Measurements from ENCODE around the gene ACACA. TPM values are rescaled to one million over a fixed set of nuclear protein-coding genes. Genes with fewer than 3 reads are reported as not detected.
A peak's percentile ranks its signal among the peaks of the same experiment; 100 is the strongest.
"Not testable (repeated sequence)": the region's sequence is repeated elsewhere in the genome, so short reads cannot be mapped to it uniquely, and the experiment has no call there.

Gene ACACA
- 10 to 100 TPM; 41.3 to 51.1 TPM for total RNA-seq
- polyA plus RNA-seq = 7.5 TPM

- Histone ChIP-seq H3K9me3 (ENCODE audit: low read length) (no peaks in the 10 kb centered on the region), H3K27me3 (ENCODE audit: insufficient read depth, low read length, poor library complexity, severe bottlenecking) (no peaks in the 10 kb centered on the region), H3K36me3 (ENCODE audit: insufficient read depth, low read length) (peaks cover 5% of the 10 kb centered on the region), H3K4me1 (ENCODE audit: insufficient read depth, low read length) (peaks cover 16% of the 10 kb centered on the region), H3K27ac (ENCODE audit: low read depth, low read length) (peak within 1 kb of the TSS; percentile 76), H3K4me3 (ENCODE audit: low read length) (peak within 1 kb of the TSS; percentile 96)
- Mint-ChIP-seq H3K27ac (peak within 1 kb of the TSS; percentile 87 to 98 (median 96)), H3K4me1 (peaks cover 36 to 63% (median 51%) of the 10 kb centered on the region in 3 donors), H3K36me3 (peaks cover 0 to 23% (median 4%) of the 10 kb centered on the region in 3 donors), H3K9me3 (no peaks in the 10 kb centered on the region), H3K4me3 (peak within 1 kb of the TSS; percentile 95 to 100 (median 96)), H3K27me3 (no peaks in the 10 kb centered on the region)
- ChIA-PET POLR2A (interaction anchor here (0.5 to 1.7 kb wide), 3 partner anchors 34 to 203 kb away, joined by 3 to 8 read pairs (median 6); partner anchors contain the start of genes DUSP14 and SYNRG), CTCF (interaction anchor here (1.3 kb wide), 1 partner anchor 203 kb away, joined by 4 read pairs; the partner anchor contains the start of gene SYNRG)
- DNase-seq = peak; percentile 68 to 81 (median 73)
Observed at GRCh38 chr17:37406635-37407461, at the start of gene ACACA, which contains the start of gene TADA2A. TSS of gene ACACA (minus strand) at chr17:37406836. CDS start at chr17:37406299, 537 bp downstream. TSS of gene TADA2A (plus strand) at chr17:37406886. CDS start at chr17:37411366, 4,480 bp downstream.

DNA sequence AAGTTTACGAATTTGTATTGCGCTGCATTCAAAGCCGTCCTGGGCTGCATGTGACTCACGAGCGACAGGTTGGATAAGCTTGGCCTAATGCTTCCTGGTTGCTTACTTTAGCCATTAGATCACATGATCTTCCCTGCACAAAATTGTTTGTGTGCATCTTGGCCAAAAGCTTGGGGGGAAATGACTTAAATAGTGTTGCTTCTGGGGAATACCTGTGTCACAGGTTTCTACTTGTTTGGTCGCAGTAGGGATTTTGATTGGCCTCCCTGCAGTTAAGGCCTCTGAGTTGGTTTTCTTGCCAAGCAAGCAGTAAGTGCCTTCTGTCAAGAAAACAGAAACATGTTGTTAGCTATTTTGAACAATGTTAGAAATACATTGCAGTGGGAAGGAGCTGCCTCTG, 43.5 kb upstream of the ACACA start:
- Histone ChIP-seq H3K4me1 (ENCODE audit: insufficient read depth, low read length) (no peaks in the 10 kb centered on the region), H3K27me3 (ENCODE audit: insufficient read depth, low read length, poor library complexity, severe bottlenecking) (no peaks in the 10 kb centered on the region), H3K4me3 (ENCODE audit: low read length) (no peak overlapping the region), H3K36me3 (ENCODE audit: insufficient read depth, low read length) (peaks cover 6% of the 10 kb centered on the region), H3K9me3 (ENCODE audit: low read length) (no peaks in the 10 kb centered on the region), H3K27ac (ENCODE audit: low read depth, low read length) (no peak overlapping the region)
- Mint-ChIP-seq H3K4me3 (no peak overlapping the region), H3K36me3 (peaks cover 0 to 61% (median 18%) of the 10 kb centered on the region in 3 donors), H3K9me3 (no peaks in the 10 kb centered on the region), H3K4me1 (no peaks in the 10 kb centered on the region), H3K27me3 (no peaks in the 10 kb centered on the region), H3K27ac (no peak overlapping the region)
- DNase-seq = no peak
- POLR2A ChIA-PET = no interaction called here
- CTCF ChIA-PET = no interaction called here

- Histone ChIP-seq H3K27me3 (ENCODE audit: insufficient read depth, low read length, poor library complexity, severe bottlenecking) (no peaks in the 10 kb centered on the region), H3K4me1 (ENCODE audit: insufficient read depth, low read length) (no peaks in the 10 kb centered on the region), H3K27ac (ENCODE audit: low read depth, low read length) (no peak overlapping the region), H3K9me3 (ENCODE audit: low read length) (no peaks in the 10 kb centered on the region), H3K36me3 (ENCODE audit: insufficient read depth, low read length) (peaks cover 19% of the 10 kb centered on the region), H3K4me3 (ENCODE audit: low read length) (no peak overlapping the region)
- DNase-seq = no peak
- H3K27me3 Mint-ChIP-seq = no peaks in the 10 kb centered on the region
- no peaks in the 10 kb centered on the region for H3K9me3 Mint-ChIP-seq
- CTCF ChIA-PET = no interaction called here
- H3K27ac Mint-ChIP-seq = peak overlapping the region in 2 of 8 donors; percentile 46 to 54
- H3K4me1 Mint-ChIP-seq = no peaks in the 10 kb centered on the region
- H3K4me3 Mint-ChIP-seq = no peak overlapping the region
- peaks cover 0 to 70% (median 14%) of the 10 kb centered on the region in 3 donors for H3K36me3 Mint-ChIP-seq
- POLR2A ChIA-PET = interaction anchor here (0.6 kb wide), 1 partner anchor 57 kb away, joined by 3 read pairs; no protein-coding TSS in a partner anchor
Observed at GRCh38 chr17:37447641-37448040, 41.0 kb upstream of the ACACA start.

- H3K36me3 Mint-ChIP-seq = peaks cover 0 to 80% (median 15%) of the 10 kb centered on the region in 3 donors
- H3K9me3 Mint-ChIP-seq = no peaks in the 10 kb centered on the region
- H3K27me3 Mint-ChIP-seq = no peaks in the 10 kb centered on the region
- Histone ChIP-seq H3K9me3 (ENCODE audit: low read length) (no peaks in the 10 kb centered on the region), H3K4me3 (ENCODE audit: low read length) (no peak overlapping the region), H3K36me3 (ENCODE audit: insufficient read depth, low read length) (peaks cover 28% of the 10 kb centered on the region), H3K4me1 (ENCODE audit: insufficient read depth, low read length) (no peaks in the 10 kb centered on the region), H3K27me3 (ENCODE audit: insufficient read depth, low read length, poor library complexity, severe bottlenecking) (no peaks in the 10 kb centered on the region), H3K27ac (ENCODE audit: low read depth, low read length) (no peak overlapping the region)
- no peak for DNase-seq
- H3K27ac Mint-ChIP-seq = no peak overlapping the region
- CTCF ChIA-PET = no interaction called here
- H3K4me3 Mint-ChIP-seq = no peak overlapping the region
- POLR2A ChIA-PET = interaction anchor here (0.7 kb wide), 1 partner anchor 8 kb away, joined by 3 read pairs; no protein-coding TSS in a partner anchor
- H3K4me1 Mint-ChIP-seq = no peaks in the 10 kb centered on the region
Observed at GRCh38 chr17:37446027-37446426, 39.4 kb upstream of the ACACA start.

DNA sequence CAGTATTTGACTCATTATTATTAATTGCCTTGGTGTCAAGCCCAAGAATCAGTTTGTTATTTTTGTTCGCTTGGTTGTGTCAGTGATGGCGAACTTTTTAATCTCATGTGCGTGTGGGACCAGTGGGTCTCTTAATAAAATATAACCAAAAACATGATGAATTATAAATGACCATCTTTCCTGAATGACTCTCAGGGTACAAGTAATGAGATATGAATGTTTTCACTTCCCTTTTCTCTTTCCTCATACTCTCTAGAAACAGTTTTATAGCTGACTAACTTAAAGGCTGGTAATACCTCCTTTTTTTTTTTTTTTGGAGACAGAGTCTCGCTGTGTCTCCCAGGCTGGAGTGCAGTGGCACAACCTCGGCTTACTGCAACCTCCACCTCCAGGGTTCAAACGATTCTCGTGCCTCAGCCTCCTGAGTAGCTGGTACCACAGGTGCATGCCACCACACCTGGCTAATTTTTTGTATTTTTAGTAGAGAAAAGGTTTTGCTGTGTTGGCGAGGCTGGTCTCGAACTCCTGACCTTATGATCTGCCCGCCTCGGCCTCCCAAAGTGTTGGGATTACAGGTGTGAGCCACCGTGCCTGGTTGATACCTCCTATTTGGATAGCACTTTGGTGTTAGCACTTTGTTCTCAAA, 34.9 kb upstream of the ACACA start:
- POLR2A ChIA-PET = interaction anchor here (0.6 to 0.7 kb wide), 3 partner anchors 20 to 181 kb away, joined by 3 to 7 read pairs (median 5); no protein-coding TSS in a partner anchor
- H3K4me1 ChIP-seq (ENCODE audit: insufficient read depth, low read length); H3K27me3 ChIP-seq (ENCODE audit: insufficient read depth, low read length, poor library complexity, severe bottlenecking); H3K27me3 Mint-ChIP-seq; H3K27ac ChIP-seq (ENCODE audit: low read depth, low read length); H3K4me3 Mint-ChIP-seq; H3K4me3 ChIP-seq (ENCODE audit: low read length); CTCF ChIA-PET; H3K4me1 Mint-ChIP-seq; H3K27ac Mint-ChIP-seq; H3K9me3 Mint-ChIP-seq; DNase-seq; H3K9me3 ChIP-seq (ENCODE audit: low read length): not testable (repeated sequence)
- H3K36me3 ChIP-seq (ENCODE audit: insufficient read depth, low read length) = peaks cover 42% of the 10 kb centered on the region
- peaks cover 0 to 82% (median 16%) of the 10 kb centered on the region in 3 donors for H3K36me3 Mint-ChIP-seq

- Histone ChIP-seq H3K9me3 (ENCODE audit: low read length) (no peaks in the 10 kb centered on the region), H3K27me3 (ENCODE audit: insufficient read depth, low read length, poor library complexity, severe bottlenecking) (no peaks in the 10 kb centered on the region), H3K4me1 (ENCODE audit: insufficient read depth, low read length) (no peaks in the 10 kb centered on the region), H3K27ac (ENCODE audit: low read depth, low read length) (no peak overlapping the region), H3K36me3 (ENCODE audit: insufficient read depth, low read length) (peaks cover 42% of the 10 kb centered on the region), H3K4me3 (ENCODE audit: low read length) (no peak overlapping the region)
- no peak for DNase-seq
- ChIA-PET CTCF (no interaction called here), POLR2A (interaction anchor here (0.7 kb wide), 1 partner anchor 34 kb away, joined by 8 read pairs; the partner anchor contains the start of genes ACACA and TADA2A)
- peaks cover 0 to 7% (median 7%) of the 10 kb centered on the region in 3 donors for H3K4me1 Mint-ChIP-seq
- no peaks in the 10 kb centered on the region for H3K27me3 Mint-ChIP-seq
- H3K27ac Mint-ChIP-seq = no peak overlapping the region
- H3K9me3 Mint-ChIP-seq = no peaks in the 10 kb centered on the region
- H3K4me3 Mint-ChIP-seq = no peak overlapping the region
- peaks cover 0 to 84% (median 17%) of the 10 kb centered on the region in 3 donors for H3K36me3 Mint-ChIP-seq
Observed at GRCh38 chr17:37440424-37440823, 33.8 kb upstream of the ACACA start.

- peaks cover 33% of the 10 kb centered on the region for H3K36me3 ChIP-seq (ENCODE audit: insufficient read depth, low read length)
- no peak overlapping the region for H3K4me3 Mint-ChIP-seq
Observed at GRCh38 chr17:37438141-37438540, 31.5 kb upstream of the ACACA start.

More at GRCh38 chr17:37438141-37438540, 31.5 kb upstream of the ACACA start:
- Histone ChIP-seq H3K4me1 (ENCODE audit: insufficient read depth, low read length) (no peaks in the 10 kb centered on the region), H3K9me3 (ENCODE audit: low read length) (no peaks in the 10 kb centered on the region), H3K27ac (ENCODE audit: low read depth, low read length) (no peak overlapping the region), H3K27me3 (ENCODE audit: insufficient read depth, low read length, poor library complexity, severe bottlenecking) (no peaks in the 10 kb centered on the region), H3K4me3 (ENCODE audit: low read length) (no peak overlapping the region)
- Mint-ChIP-seq H3K9me3 (no peaks in the 10 kb centered on the region), H3K36me3 (peaks cover 0 to 73% (median 20%) of the 10 kb centered on the region in 3 donors), H3K27me3 (no peaks in the 10 kb centered on the region), H3K4me1 (peaks cover 6 to 7% (median 7%) of the 10 kb centered on the region in 3 donors), H3K27ac (peak overlapping the region in 2 of 8 donors; percentile 13 to 25)
- DNase-seq = no peak
- ChIA-PET POLR2A (interaction anchor here (0.7 kb wide), 1 partner anchor 915 kb away, joined by 3 read pairs; no protein-coding TSS in a partner anchor), CTCF (interaction anchor here (0.8 kb wide), 1 partner anchor 9 kb away, joined by 3 read pairs; no protein-coding TSS in a partner anchor)

All from CD8-positive, alpha-beta memory T cell (primary cell).